Measurements from ENCODE around the gene TRAF3IP3.
"Not testable (repeated sequence)": the region's sequence is repeated elsewhere in the genome, so short reads cannot be mapped to it uniquely, and the experiment has no call there.

TRAF3IP3 gene

DNA sequence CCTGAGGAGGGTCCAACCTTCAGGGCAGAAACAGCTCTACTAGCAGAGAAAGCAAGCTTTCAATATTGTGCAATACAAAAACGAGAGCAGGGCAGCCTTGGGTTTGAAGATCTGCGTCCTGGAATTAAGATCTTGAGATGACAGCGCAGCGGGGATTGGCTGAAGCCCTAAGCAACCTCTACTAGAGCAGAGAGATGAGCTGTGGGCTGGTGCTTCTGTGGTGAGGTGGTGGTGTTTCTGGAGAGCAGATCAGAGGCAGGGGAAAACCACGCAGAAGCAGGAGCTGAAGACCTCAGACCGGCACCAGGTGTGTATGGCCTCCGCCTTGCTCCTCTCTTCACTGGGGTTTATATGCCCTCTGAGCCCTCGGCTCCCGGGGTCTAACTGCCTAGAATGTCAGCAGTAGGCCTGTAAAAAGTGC, 12.5 kb downstream of the TRAF3IP3 start:
- DNase-seq (ENCODE audit: low read depth in 2 of 2), result peak; percentile 48 to 56

- peak; percentile 45 to 54 for DNase-seq (ENCODE audit: low read depth in 2 of 2)
These were observed 13.5 kb downstream of the TRAF3IP3 start for GRCh38 chr1:209769171-209769904.

DNA sequence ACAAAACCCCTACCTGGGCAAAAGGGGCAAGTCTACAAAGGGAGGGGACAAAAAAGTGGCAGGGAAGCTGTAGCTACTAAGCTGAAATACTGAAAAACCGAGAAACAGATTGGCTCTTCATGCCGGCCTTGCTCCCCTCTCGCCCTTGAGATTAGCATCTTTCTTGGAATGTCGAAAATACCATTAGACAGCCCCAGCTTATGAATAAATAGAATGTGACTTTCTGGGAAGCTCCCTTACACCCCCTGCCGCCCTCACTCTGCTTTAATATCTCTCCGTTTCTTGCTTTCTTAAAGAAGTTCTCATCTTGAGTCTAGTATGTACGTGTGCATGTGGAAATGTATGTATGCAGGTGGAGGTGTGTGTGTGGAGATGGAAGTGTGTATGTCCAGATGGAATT, 14.1 kb downstream of the TRAF3IP3 start:
- no peak for DNase-seq (ENCODE audit: low read depth in 2 of 2)

DNA sequence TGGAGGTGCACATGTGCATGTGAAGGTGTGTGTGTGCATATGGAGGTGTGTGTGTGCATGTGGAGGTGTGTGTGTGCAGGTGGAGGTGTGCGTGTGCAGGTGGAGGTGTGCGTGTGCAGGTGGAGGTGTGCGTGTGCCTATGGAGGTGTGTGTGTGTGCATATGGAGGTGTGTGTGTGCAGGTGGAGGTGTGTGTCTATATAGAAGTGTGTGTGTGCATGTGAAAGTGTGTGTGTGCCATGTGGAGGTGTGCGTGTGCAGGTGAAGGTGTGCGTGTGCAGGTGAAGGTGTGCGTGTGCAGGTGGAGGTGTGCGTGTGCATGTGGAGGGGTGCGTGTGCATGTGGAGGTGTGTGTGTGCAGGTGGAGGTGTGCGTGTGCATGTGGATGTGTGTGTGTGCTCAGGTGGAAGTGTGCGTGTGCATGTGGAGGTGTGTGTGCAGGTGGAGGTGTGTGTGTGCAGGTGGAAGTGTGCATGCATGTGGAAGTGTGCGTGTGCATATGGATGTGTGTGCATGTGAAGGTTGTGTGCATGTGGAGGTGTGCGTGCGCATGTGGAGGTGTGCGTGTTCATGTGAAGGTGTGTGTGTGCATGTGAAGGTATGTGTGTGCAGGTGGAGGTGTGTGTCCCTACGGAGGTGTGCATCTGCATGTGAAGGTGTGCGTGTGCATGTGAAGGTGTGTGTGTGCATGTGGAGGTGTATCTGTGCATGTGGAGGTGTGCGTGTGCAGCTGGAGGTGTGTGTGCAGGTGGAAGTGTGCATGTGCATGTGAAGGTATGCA, 15.0 kb downstream of the TRAF3IP3 start:
- DNase-seq (ENCODE audit: low read depth in 2 of 2), result no peak

DNA sequence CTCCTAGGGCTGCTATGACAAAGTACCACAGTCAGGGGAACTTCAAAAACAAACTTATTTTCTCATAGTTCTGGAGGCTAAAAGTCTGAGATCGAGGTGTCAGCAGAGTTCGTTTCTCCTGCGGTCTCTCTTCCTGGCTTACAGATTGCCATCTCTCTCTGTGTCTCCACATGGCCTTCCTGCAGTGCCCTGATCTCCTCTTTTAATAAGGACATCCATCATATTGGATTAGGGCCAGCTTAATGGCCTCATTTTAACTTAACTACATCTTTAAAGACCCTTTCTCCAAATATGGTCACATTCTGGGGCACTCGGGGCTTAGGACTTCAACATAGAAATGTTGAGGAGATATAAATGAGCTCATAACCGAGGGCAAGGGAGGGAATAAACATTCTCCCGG, 16.3 kb downstream of the TRAF3IP3 start:
- no peak for DNase-seq (ENCODE audit: low read depth in 2 of 2)

DNA sequence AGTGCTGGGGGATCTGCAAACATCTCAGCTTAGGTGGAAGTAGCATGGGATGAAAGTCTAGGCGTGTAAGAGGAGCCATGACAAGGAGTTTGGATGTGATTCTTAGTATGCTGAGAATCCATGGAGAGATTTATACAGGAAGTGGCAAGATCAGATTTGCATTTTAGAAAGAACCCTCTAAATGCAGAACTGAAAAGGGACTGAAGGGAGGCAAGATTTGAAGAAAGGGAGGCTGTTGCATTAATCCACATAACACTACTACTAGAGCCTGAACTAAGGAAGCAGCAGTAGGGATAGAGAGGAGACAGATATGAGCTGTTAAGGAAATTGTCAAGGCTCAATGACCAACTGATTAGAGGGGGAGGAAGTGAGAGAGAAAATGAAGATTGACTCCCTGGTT, 18.7 kb downstream of the TRAF3IP3 start:
- no peak for DNase-seq (ENCODE audit: low read depth in 2 of 2)

DNA sequence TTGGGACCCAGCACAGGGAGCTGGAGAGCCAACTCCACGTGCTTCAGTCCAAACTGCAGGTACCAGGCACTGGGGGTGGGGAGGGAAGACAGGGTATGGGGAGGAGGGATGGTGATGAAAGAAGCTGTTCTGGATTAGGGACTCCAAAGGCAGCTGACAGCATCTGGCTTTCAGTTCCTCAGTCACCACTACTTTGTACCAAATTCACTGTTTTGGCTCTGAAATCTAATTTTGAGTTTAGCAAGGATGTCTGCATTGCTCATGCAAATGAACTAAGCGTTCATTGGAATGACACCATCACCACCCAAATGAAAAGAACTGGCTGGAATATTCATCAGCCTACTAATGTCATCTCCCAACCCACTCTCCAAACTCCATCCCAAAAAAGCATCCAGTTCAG, 19.8 kb downstream of the TRAF3IP3 start:
- DNase-seq (ENCODE audit: low read depth in 2 of 2), result no peak

DNA sequence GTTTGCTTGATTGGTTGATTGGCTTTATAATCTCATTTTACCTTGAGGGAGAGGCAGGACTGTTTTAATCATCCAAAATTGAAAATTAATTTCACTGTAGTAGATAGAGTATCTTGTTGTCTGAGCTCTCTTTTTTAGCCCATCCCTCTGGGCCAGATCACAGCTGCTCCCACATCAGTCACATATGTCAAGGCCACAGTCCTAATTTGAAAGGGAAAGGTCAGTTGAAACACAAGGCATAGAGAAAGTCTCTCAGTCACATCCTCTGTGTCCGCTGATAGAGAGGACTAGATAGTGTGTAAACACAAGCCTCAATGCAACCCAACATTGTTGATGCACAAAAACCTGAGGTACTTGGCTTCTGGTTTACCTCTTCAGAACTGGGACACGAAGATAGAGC, 21.7 kb downstream of the TRAF3IP3 start:
- DNase-seq (ENCODE audit: low read depth in 2 of 2), result no peak

DNA sequence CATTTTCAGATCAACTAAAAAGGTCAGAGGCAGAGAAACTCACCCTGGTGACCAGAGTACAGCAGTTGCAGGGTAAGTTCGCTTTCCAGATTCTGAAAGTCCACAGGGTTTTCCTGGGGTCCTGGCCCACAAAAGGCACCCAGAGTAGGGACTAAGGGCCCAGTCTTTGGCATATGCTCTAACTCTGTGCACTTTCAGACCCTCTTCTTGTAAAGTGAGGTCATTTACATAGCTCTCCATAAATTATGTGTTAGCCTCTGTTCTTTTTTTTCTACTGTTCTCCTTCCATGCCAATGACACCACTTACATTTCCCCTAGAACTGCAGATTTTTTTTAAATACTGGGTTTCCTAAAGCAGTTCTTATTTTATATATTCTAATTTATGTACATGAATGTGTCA, 22.2 kb downstream of the TRAF3IP3 start:
- no peak for DNase-seq (ENCODE audit: low read depth in 2 of 2)

DNA sequence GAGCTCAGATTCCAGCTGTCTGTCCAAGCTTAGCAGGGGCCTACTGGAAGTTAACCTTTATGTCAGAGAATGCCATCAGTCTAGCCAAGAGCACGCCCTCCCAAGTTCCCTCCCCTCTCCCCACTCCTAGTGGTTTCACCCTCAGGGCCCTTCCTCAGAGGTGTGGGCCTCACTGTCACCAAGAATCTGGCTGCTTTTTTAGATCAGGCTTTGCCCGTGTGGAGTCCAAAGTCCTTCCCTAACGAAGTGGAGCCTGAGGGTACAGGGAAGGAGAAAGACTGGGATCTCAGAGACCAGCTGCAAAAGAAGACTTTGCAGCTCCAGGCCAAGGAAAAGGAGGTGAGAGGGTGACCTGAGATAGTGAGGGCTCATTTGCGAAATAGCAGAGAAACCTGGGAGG, 24.4 kb downstream of the TRAF3IP3 start:
- no peak for DNase-seq (ENCODE audit: low read depth in 2 of 2)

DNA sequence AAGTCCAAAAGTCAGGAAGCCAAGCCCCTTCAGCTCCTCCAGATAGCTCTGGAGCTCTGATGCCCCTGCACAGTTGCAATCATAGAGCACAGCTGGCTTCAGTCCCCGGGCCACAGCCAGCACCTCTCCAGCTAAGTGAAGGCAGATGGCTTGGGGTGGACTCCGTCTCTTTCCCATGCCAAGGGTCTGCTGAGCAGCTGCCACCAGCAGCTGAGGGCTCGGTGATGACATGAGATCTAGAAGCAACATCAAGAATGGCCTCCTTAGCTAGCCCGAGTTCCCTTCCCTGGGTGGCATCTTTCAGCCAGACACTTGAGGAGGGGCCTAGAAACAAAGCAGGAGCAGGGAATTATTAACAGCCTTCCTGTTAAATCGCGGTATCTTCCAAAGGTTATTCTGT, 27.5 kb downstream of the TRAF3IP3 start:
- no peak for DNase-seq (ENCODE audit: low read depth in 2 of 2)

DNA sequence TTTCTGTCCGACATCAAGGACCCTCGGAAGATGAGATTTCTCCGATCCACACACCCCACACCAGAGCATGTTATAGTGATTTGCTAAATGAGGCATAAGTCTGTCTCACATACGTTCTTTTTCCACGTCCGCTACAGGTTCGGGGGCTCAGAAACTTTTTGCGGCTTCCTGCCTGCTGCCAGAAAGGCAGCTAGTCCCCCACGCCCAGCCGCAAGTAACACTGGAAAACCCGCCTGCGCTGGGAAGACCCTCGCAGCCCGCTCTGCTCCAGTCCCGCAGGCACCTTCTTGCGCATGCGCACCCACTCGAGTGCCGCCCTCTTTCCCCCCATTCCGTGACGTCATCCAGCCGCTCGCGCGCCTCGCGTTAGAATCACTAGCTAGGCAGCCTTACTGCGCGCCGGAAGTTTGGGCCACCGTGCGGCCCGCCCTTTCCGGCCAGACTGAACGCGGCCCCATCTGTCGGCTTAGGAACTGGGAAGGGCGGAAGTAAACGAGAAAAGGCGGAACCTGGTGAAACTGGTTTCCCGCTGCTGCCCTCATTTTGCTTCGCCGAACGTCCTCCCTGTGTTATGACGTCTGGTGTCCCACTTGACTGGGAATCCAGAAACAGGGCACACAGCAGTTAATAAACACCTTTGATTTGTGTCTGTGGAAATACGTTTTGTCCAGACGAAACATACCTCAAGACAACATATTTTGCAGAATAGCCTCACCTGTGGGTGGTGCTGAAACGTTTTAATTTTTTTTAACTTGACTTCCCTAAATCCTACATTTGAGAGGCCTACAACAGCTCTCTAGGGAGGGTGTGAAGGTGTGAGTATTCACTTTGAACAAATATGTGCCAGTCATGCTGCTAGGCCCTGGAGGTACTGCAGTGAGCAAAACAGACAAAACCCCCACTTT, 28.7 kb downstream of the TRAF3IP3 start, which contains the start of gene C1orf74:
TSS of gene C1orf74 (minus strand) at position 295 of the 905 bp plus-strand sequence. CDS start 925 bp downstream, outside the sequence.
- peak; percentile 100 for DNase-seq (ENCODE audit: low read depth in 2 of 2)

DNA sequence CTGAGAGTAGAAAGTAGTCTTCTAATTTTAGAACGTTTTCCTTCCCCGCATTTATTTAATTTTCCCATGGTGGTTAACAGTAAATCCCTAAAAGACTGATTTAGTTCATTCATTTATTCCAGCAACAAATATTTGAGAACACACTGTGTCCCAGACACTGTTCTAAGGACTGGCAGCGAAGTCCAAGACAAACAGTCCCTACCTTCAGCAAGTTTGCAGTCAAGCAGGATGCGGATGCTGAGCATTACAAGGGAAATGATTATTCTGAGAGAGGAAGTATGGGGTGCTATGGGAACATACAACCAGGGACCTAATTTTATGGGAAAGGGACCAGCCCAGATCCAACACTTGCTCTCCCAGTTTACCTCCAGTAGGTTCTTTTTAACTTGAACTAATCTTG, 29.7 kb downstream of the TRAF3IP3 start:
- no peak for DNase-seq (ENCODE audit: low read depth in 2 of 2)

DNA sequence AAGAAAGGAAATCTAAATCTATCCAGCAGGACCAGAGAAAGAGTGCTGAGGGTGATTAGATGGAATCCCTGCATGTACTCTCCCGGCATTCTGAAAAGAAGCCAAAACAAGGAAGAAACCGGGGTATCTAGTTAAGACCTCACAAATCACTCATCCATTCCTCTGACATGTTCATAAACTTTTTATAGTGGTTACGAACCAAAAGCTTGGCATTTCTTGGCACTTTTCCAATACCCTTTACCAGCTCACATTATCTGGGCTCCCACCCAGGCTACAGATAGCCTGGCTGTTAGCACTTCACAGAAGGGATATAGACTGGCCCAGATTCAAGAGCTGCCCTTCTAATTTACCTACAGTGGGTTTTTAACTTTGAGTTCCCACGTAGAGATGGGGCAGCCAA, 30.3 kb downstream of the TRAF3IP3 start:
- no peak for DNase-seq (ENCODE audit: low read depth in 2 of 2)

DNA sequence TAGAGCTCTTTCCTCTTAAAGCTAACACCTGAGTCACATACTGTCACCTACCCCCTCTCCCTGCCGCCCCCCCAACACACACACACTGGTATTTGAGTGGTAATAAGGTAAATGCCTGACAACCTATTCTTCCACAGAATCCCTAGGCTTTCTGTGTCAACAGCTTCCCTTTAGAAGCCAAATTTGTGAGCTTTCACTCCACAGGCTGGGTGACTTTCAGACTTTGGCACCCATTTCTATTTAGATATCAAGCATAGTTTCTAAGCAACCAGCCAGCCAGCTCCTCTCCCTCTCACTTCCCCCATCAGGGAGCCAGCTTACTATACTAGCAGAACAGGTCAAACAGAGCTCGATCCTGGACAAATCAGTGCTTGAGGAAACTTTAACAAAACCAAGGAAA, 31.7 kb downstream of the TRAF3IP3 start:
- DNase-seq (ENCODE audit: low read depth in 2 of 2), result no peak

- DNase-seq (ENCODE audit: low read depth in 2 of 2), result no peak
These were observed 33.4 kb downstream of the TRAF3IP3 start for GRCh38 chr1:209789245-209789644.

- DNase-seq (ENCODE audit: low read depth in 2 of 2), result no peak
These were observed 34.7 kb downstream of the TRAF3IP3 start for GRCh38 chr1:209790286-209791193.

GRCh38 chr1:209791920-209792319, 36.1 kb downstream of the TRAF3IP3 start:
- no peak for DNase-seq (ENCODE audit: low read depth in 2 of 2)

DNA sequence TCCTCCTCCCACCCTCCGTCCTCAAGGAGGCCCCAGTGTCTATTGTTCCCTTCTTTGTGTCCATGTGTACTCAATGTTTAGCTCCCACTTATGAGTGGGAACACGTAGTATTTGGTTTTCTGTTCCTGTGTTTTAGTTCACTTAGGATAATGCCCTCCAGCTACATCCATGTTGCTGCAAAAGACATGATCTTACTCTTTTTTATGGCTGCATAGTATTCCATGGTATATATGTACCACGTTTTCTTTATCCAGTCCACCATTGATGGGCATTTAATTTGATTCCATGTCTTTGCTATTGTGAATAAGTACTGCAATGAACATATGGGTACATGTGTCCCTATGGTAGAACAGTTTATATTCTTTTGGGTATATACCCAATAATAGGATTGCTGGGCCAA, 37.9 kb downstream of the TRAF3IP3 start:
- DNase-seq (ENCODE audit: low read depth in 2 of 2), result not testable (repeated sequence)

DNA sequence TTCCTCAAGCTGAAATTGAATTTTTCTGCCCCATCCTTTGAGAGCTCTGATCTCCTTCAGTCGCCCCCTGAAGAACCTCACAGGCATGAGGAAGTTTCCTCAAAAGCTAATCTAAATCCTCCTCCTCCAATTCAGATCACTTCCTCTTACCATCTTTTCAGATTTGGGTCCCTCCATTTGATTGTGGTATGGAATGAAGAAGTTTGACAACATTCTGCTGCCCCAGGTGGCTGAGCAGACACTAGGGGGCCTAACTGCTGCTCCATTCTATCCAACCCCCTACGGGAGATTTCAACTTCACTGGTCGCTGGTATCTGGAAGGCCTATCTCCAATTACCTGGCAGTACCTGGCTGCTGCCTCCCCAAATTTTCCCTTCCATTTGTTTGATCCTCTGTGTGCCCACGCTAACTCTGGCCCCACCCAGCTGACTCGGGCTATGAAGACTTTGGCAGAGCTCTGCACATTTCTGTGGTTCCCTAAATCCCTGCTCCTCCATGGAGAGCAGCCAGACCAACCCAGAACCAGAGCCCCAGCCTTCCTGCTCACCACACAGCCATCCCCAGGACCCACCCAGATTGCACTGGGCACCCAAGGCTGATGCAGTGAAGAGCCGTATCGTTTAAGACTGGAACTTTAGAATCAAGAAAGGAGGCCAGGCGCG, 42.3 kb downstream of the TRAF3IP3 start:
- DNase-seq (ENCODE audit: low read depth in 2 of 2), result no peak

Data from stimulated activated CD8-positive, alpha-beta memory T cell treated with anti-CD3 and anti-CD28 coated beads, Interleukin-2, amount 100 ng/mL, for 1 hour (primary cell).